OCI-LY7 (cell line): ENCODE results near the gene ORC1. TPM values are rescaled to one million over a fixed set of nuclear protein-coding genes. Genes with fewer than 3 reads are reported as not detected.

Experiments
- Bru-seq: library from RNA; stranded (reverse); fragments of 400-500 nt; gene quantifications from one replicate; lab custom pipeline; 2021; lab: Mats Ljungman, UMichigan
- BruChase-seq, 2 experiments: library from RNA; stranded (reverse); fragments of 400-500 nt; gene quantifications; one replicate each; lab custom pipeline; 2021; lab: Mats Ljungman, UMichigan
- BruUV-seq: library from RNA; stranded (reverse); fragments of 400-500 nt; replicated peaks from 2 replicates; lab custom pipeline; 2021; lab: Mats Ljungman, UMichigan
- CTCF ChIA-PET: fragments of 300-600 bp; sonication (Branson Sonifier 250); formaldehyde crosslinking; loops from one replicate; lab custom pipeline; 2022; ENCODE audit warnings: antibody characterized with exemption; ENCODE audit not compliant: unreplicated experiment; lab: Charles Lee
- POLR2A ChIA-PET: fragments of 300-600 bp; sonication (Branson Sonifier 250); formaldehyde crosslinking; loops from one replicate; lab custom pipeline; 2022; ENCODE audit warnings: antibody characterized with exemption; lab: Charles Lee
- DNase-seq: peaks from one replicate; pipeline ENCODE4 v3.0.0-alpha.2; 2015; ENCODE audit warnings: low spot score
- H2AFZ ChIP-seq: fragments of 200-600 bp; sonication (generic), shearing (Covaris generic); 2 replicates; pipeline ENCODE4 v1.6.1; 2014; ENCODE audit warnings: mild to moderate bottlenecking, antibody characterized with exemption, low read length, moderate library complexity
- H3K27ac ChIP-seq: fragments of 200-600 bp; sonication (generic); 2 replicates; pipeline ENCODE4 v1.5.1; 2014; ENCODE audit warnings: mixed run types, low read depth, mild to moderate bottlenecking, moderate library complexity, low read length, inconsistent platforms; ENCODE audit not compliant: poor library complexity, severe bottlenecking
- H3K36me3 ChIP-seq: fragments of 200-600 bp; sonication (generic); 2 replicates; pipeline ENCODE4 v1.6.1; 2014; ENCODE audit warnings: mild to moderate bottlenecking, antibody characterized with exemption, low read length, moderate library complexity, mixed read lengths; ENCODE audit not compliant: insufficient read depth
- H3K4me1 ChIP-seq: fragments of 200-600 bp; sonication (generic); 2 replicates; pipeline ENCODE4 v1.5.1; 2014; ENCODE audit warnings: mild to moderate bottlenecking, low read length; ENCODE audit not compliant: insufficient read depth, poor library complexity, severe bottlenecking
- H3K4me2 ChIP-seq: fragments of 200-600 bp; sonication (generic); 2 replicates; pipeline ENCODE4 v1.6.1; 2014; ENCODE audit warnings: mild to moderate bottlenecking, low read length
- H3K4me3 ChIP-seq: fragments of 200-600 bp; sonication (generic); 2 replicates; pipeline ENCODE4 v1.5.1; 2014; ENCODE audit warnings: mild to moderate bottlenecking, low read depth, low read length; ENCODE audit not compliant: poor library complexity, severe bottlenecking
- H3K79me2 ChIP-seq: fragments of 200-600 bp; sonication (generic); 2 replicates; pipeline ENCODE4 v1.6.1; 2016; ENCODE audit warnings: low read depth, mild to moderate bottlenecking, low read length, moderate library complexity, mixed read lengths; ENCODE audit not compliant: insufficient read depth
- H3K9me2 ChIP-seq: fragments of 200-600 bp; sonication (generic); 2 replicates; pipeline ENCODE4 v1.6.1; 2016; ENCODE audit warnings: mild to moderate bottlenecking, low read length, mixed read lengths; ENCODE audit not compliant: insufficient read depth
- H3K9me3 ChIP-seq: fragments of 200-600 bp; sonication (generic); 2 replicates; pipeline ENCODE4 v1.6.1; 2014; ENCODE audit warnings: mild to moderate bottlenecking, mixed run types, low read length, mixed read lengths
- H4K20me1 ChIP-seq: fragments of 200-600 bp; sonication (generic); 2 replicates; pipeline ENCODE4 v1.6.1; 2014; ENCODE audit warnings: mild to moderate bottlenecking, antibody characterized with exemption, low read length, moderate library complexity, mixed read lengths; ENCODE audit not compliant: insufficient read depth
- CTCF ChIP-seq: fragments of 200-600 bp; sonication (generic); conservative IDR thresholded peaks from 2 replicates; pipeline ENCODE4 v1.5.1; 2014; ENCODE audit warnings: mild to moderate bottlenecking, antibody characterized with exemption, low read length, moderate library complexity, mixed read lengths
- EZH2phosphoT487 ChIP-seq: fragments of 200-600 bp; sonication (generic); IDR thresholded peaks from 2 replicates; pipeline ENCODE4 v1.6.1; 2018; ENCODE audit warnings: low read depth, borderline replicate concordance, mild to moderate bottlenecking, mixed run types, antibody characterized with exemption, low read length, moderate library complexity, mixed read lengths
- intact Hi-C: fragments of 100-400 bp; cut with micrococcal nuclease; formaldehyde crosslinking; loops from one replicate; pipeline ENCODE4 v1.10.0; 2022; ENCODE audit not compliant: unreplicated experiment
- long read RNA-seq: library from polyadenylated mRNA; stranded (forward); transcript quantifications from one replicate; pipeline ENCODE4 v2.0.0, GENCODE V29; 2022
- total RNA-seq, 2 experiments: library from RNA; depleted of rRNA in 1 of 2; stranded (reverse); fragments of >200 nt in 1 of 2; shearing (Covaris generic) in 1 of 2; gene quantifications; 2 replicates each; pipeline ENCODE4 v1.2.3, GENCODE V29; 2014 to 2022

The ORC1 gene
- total RNA-seq (2014; rRNA removed; shearing (Covaris generic)) (30.9 and 37.7 TPM in 2 replicates), total RNA-seq (2022) (39.0 and 40.4 TPM in 2 replicates), Bru-seq, nascent RNA (percentile 83 among the genes with signal in this experiment), BruChase-seq, experiment 1, labeled RNA remaining after a 6-hour chase (percentile 75 among the genes with signal in this experiment), BruChase-seq, experiment 2, labeled RNA remaining after a 2-hour chase (percentile 82 among the genes with signal in this experiment)
- long read RNA-seq, transcript ORC1-202 (17 exons, 3,157 nt): major isoform, 49 of 81 reads
- long read RNA-seq, transcript ORC1-201 (17 exons, 3,080 nt): minor isoform, 11 of 81 reads
- long read RNA-seq, partial matches to known transcripts: 12 of 81 reads
- long read RNA-seq, other reads (novel, unspliced or antisense): 9 of 81 reads

- no peaks in the 10 kb centered on the region for H3K9me3 ChIP-seq
- peaks cover 26% of the 10 kb centered on the region for H3K4me1 ChIP-seq
- peak within 1 kb of the TSS; percentile 85 for H3K4me3 ChIP-seq
- TF ChIP-seq EZH2phosphoT487: no peak
- peak; percentile 80 for TF ChIP-seq CTCF
- intact Hi-C loops: loop anchor here (1.0 to 5.0 kb wide), 6 partner anchors 38 to 282 kb away; partner anchors contain the start of genes CC2D1B and TUT4
- CTCF ChIA-PET: interaction anchor here (0.6 to 1.0 kb wide), 4 partner anchors 9 to 737 kb away, joined by 3 to 8 read pairs (median 3); partner anchors contain the start of gene TUT4
- peaks cover 60% of the 10 kb centered on the region for H3K36me3 ChIP-seq
- peaks cover 22% of the 10 kb centered on the region for H4K20me1 ChIP-seq
- POLR2A ChIA-PET: interaction anchor here (0.6 to 2.8 kb wide), 16 partner anchors 9 to 982 kb away, joined by 3 to 15 read pairs (median 3); partner anchors contain the start of genes CC2D1B and TUT4
- no peaks in the 10 kb centered on the region for H3K9me2 ChIP-seq
- no TSS peak for BruUV-seq
- H2AFZ ChIP-seq: peak within 1 kb of the TSS; percentile 84
- peak; percentile 100 for DNase-seq
- H3K27ac ChIP-seq: peak within 1 kb of the TSS; percentile 83
- H3K79me2 ChIP-seq: peaks cover 71% of the 10 kb centered on the region
- peak within 1 kb of the TSS; percentile 97 for H3K4me2 ChIP-seq
These were observed at the start of gene ORC1, which contains the start of gene PRPF38A for GRCh38 chr1:52404116-52404974. Gene ORC1 (minus strand): TSS chr1:52404423. CDS start chr1:52402223, 2,200 bp downstream. Gene PRPF38A (plus strand): TSS chr1:52404602. CDS start chr1:52404750, 148 bp downstream.

- no peak overlapping the region for H3K4me2 ChIP-seq
- H3K4me1 ChIP-seq: no peaks in the 10 kb centered on the region
- intact Hi-C loops: no loop called here
- no peak for TF ChIP-seq EZH2phosphoT487
- no peak for TF ChIP-seq CTCF
- CTCF ChIA-PET: no interaction called here
- BruUV-seq: no TSS peak
- H3K27ac ChIP-seq: no peak overlapping the region
- H3K9me3 ChIP-seq: no peaks in the 10 kb centered on the region
- no peaks in the 10 kb centered on the region for H4K20me1 ChIP-seq
- peaks cover 42% of the 10 kb centered on the region for H3K36me3 ChIP-seq
- POLR2A ChIA-PET: no interaction called here
- no peaks in the 10 kb centered on the region; the same call in 1 of the 2 replicates for H3K9me2 ChIP-seq
- H3K79me2 ChIP-seq: no peaks in the 10 kb centered on the region
- no peak overlapping the region for H2AFZ ChIP-seq
- no peak for DNase-seq
- no peak overlapping the region for H3K4me3 ChIP-seq
These were observed 40.2 kb upstream of the ORC1 start for GRCh38 chr1:52444463-52444862.
